H9 (cell line): ENCODE measurements around the gene YBX1. TPM values are rescaled to one million over a fixed set of nuclear protein-coding genes. Genes with fewer than 3 reads are reported as not detected.

Experiments
- DNase-seq: peaks from one replicate; pipeline ENCODE4 v3.0.0-alpha.2; 2017
- H2AFZ ChIP-seq: one replicate; pipeline ENCODE4 v1.6.1; 2013; ENCODE audit warnings: mild to moderate bottlenecking, low read length, control low read depth, moderate library complexity
- H2AK5ac ChIP-seq: 2 replicates; pipeline ENCODE4 v1.6.1; 2013; ENCODE audit warnings: low read length, control low read depth, mixed read lengths; ENCODE audit not compliant: insufficient read length
- H2BK120ac ChIP-seq: one replicate; pipeline ENCODE4 v1.6.1; 2013; ENCODE audit warnings: low read depth, mild to moderate bottlenecking, low read length, control low read depth, inconsistent platforms; ENCODE audit not compliant: poor library complexity, severe bottlenecking
- H2BK12ac ChIP-seq: 2 replicates; pipeline ENCODE4 v1.6.1; 2013; ENCODE audit warnings: low read length, control low read depth, mixed read lengths, low read depth; ENCODE audit not compliant: insufficient read length
- H2BK15ac ChIP-seq: 2 replicates; pipeline ENCODE4 v1.6.1; 2013; ENCODE audit warnings: low read depth, low read length, control low read depth
- H2BK20ac ChIP-seq: one replicate; pipeline ENCODE4 v1.6.1; 2013; ENCODE audit warnings: low read depth, mild to moderate bottlenecking, low read length, control low read depth, inconsistent platforms; ENCODE audit not compliant: poor library complexity, severe bottlenecking
- H2BK5ac ChIP-seq: 2 replicates; pipeline ENCODE4 v1.6.1; 2013; ENCODE audit warnings: low read length, control low read depth, mixed read lengths; ENCODE audit not compliant: insufficient read length
- H3K14ac ChIP-seq: 2 replicates; pipeline ENCODE4 v1.6.1; 2013; ENCODE audit warnings: low read length, control low read depth; ENCODE audit not compliant: insufficient read depth
- H3K18ac ChIP-seq: 2 replicates; pipeline ENCODE4 v1.6.1; 2013; ENCODE audit warnings: low read depth, mild to moderate bottlenecking, mixed read lengths, low read length, control low read depth; ENCODE audit not compliant: insufficient read length
- H3K23ac ChIP-seq: 2 replicates; pipeline ENCODE4 v1.6.1; 2013; ENCODE audit warnings: low read length, control low read depth, mixed read lengths, low read depth; ENCODE audit not compliant: insufficient read length
- H3K23me2 ChIP-seq: 2 replicates; pipeline ENCODE4 v1.6.1; 2013; ENCODE audit warnings: low read depth, mild to moderate bottlenecking, mixed read lengths, low read length, control low read depth; ENCODE audit not compliant: insufficient read length, poor library complexity, severe bottlenecking
- H3K27ac ChIP-seq: 2 replicates; pipeline ENCODE4 v1.5.1; 2013; ENCODE audit warnings: low read length, control low read depth, mixed read lengths, low read depth; ENCODE audit not compliant: insufficient read length
- H3K27me3 ChIP-seq: 2 replicates; pipeline ENCODE4 v1.6.1; 2013; ENCODE audit warnings: low read length, control low read depth, inconsistent platforms; ENCODE audit not compliant: insufficient read depth
- H3K4ac ChIP-seq: 2 replicates; pipeline ENCODE4 v1.6.1; 2013; ENCODE audit warnings: low read depth, mild to moderate bottlenecking, control low read depth, inconsistent platforms, low read length, moderate library complexity
- H3K4me1 ChIP-seq: 2 replicates; pipeline ENCODE4 v1.6.1; 2013; ENCODE audit warnings: low read length, control low read depth, inconsistent platforms; ENCODE audit not compliant: insufficient read depth
- H3K4me2 ChIP-seq: 2 replicates; pipeline ENCODE4 v1.6.1; 2013; ENCODE audit warnings: low read length, control low read depth, mixed read lengths; ENCODE audit not compliant: insufficient read length, insufficient read depth
- H3K56ac ChIP-seq: 2 replicates; pipeline ENCODE4 v1.6.1; 2013; ENCODE audit warnings: low read depth, mild to moderate bottlenecking, mixed read lengths, low read length, control low read depth; ENCODE audit not compliant: insufficient read length
- H3K79me1 ChIP-seq: 2 replicates; pipeline ENCODE4 v1.6.1; 2013; ENCODE audit warnings: low read depth, mild to moderate bottlenecking, moderate library complexity, low read length, control low read depth, inconsistent platforms; ENCODE audit not compliant: insufficient read depth, poor library complexity, severe bottlenecking
- H3K79me2 ChIP-seq: 2 replicates; pipeline ENCODE4 v1.6.1; 2013; ENCODE audit warnings: low read length, control low read depth, inconsistent platforms; ENCODE audit not compliant: insufficient read depth
- H3K9ac ChIP-seq: 2 replicates; pipeline ENCODE4 v1.6.1; 2013; ENCODE audit warnings: low read length, control low read depth, mixed read lengths; ENCODE audit not compliant: insufficient read length; ENCODE audit errors: extremely low read depth
- H3K9me3 ChIP-seq: one replicate; pipeline ENCODE4 v1.6.1; 2013; ENCODE audit warnings: low read depth, low read length, inconsistent platforms; ENCODE audit not compliant: control insufficient read depth
- H3T11ph ChIP-seq: one replicate; pipeline ENCODE4 v1.6.1; 2013; ENCODE audit warnings: mild to moderate bottlenecking, low read length, control low read depth, inconsistent platforms
- H4K20me1 ChIP-seq: one replicate; pipeline ENCODE4 v1.6.1; 2013; ENCODE audit not compliant: control insufficient read depth, insufficient read length, insufficient read depth
- H4K5ac ChIP-seq: 2 replicates; pipeline ENCODE4 v1.6.1; 2013; ENCODE audit warnings: low read depth, mild to moderate bottlenecking, mixed read lengths, low read length, control low read depth; ENCODE audit not compliant: insufficient read length
- H4K8ac ChIP-seq: replicated peaks from 2 replicates; pipeline ENCODE4 v1.6.1; 2013; ENCODE audit warnings: low read length, control low read depth, mixed read lengths, low read depth; ENCODE audit not compliant: insufficient read length
- H4K91ac ChIP-seq: 2 replicates; pipeline ENCODE4 v1.6.1; 2013; ENCODE audit warnings: low read depth, mild to moderate bottlenecking, moderate library complexity, mixed read lengths, low read length, control low read depth; ENCODE audit not compliant: insufficient read length
- H3K27ac Mint-ChIP-seq, 3 experiments: 2 replicates in 2 of 3; 3 replicates in 1 of 3; pipeline ENCODE4 v1.8.0; 2020 to 2021; ENCODE audit warnings: mixed read lengths in 3 of 3, mild to moderate bottlenecking in 1 of 3, moderate library complexity in 1 of 3
- H3K27me3 Mint-ChIP-seq: 2 replicates; pipeline ENCODE4 v1.8.0; 2021; ENCODE audit warnings: low read depth, mild to moderate bottlenecking, moderate library complexity, mixed read lengths
- H3K36me3 Mint-ChIP-seq, 3 experiments: 2 replicates in 2 of 3; 3 replicates in 1 of 3; pipeline ENCODE4 v1.8.0; 2020 to 2021; ENCODE audit warnings: low read depth in 3 of 3, mixed read lengths in 3 of 3; ENCODE audit not compliant: insufficient read depth in 1 of 3
- H3K4me1 Mint-ChIP-seq, 2 experiments: 2 replicates each; pipeline ENCODE4 v1.8.0; 2020; ENCODE audit warnings: mixed read lengths in 2 of 2
- H3K4me3 Mint-ChIP-seq, 2 experiments: 2 replicates in 1 of 2; 3 replicates in 1 of 2; pipeline ENCODE4 v1.8.0; 2020 to 2021; ENCODE audit warnings: mild to moderate bottlenecking in 2 of 2, mixed read lengths in 2 of 2, moderate library complexity in 1 of 2
- H3K9me3 Mint-ChIP-seq, 2 experiments: 2 replicates in 1 of 2; 3 replicates in 1 of 2; pipeline ENCODE4 v1.8.0; 2020; ENCODE audit warnings: mild to moderate bottlenecking in 2 of 2, mixed read lengths in 2 of 2, moderate library complexity in 1 of 2
- CTCF ChIP-seq: fragments of 200-600 bp; sonication (generic); conservative IDR thresholded peaks from 3 replicates; pipeline ENCODE4 v1.8.0; 2021; ENCODE audit warnings: antibody characterized with exemption, mild to moderate bottlenecking
- WGBS: extraction: QIAGEN DNeasy Blood & Tissue Kit; methylation state at CpG from one replicate; pipeline ENCODE4 v1.1.7; 2013; ENCODE audit warnings: missing lambda C conversion rate, low lambda C conversion rate, mixed read lengths; ENCODE audit not compliant: insufficient read length; ENCODE audit errors: extremely low coverage; 5-methylcytosine and 5-hydroxymethylcytosine counted together
- total RNA-seq: library from RNA; stranded (reverse); gene quantifications from 2 replicates; pipeline ENCODE4 v1.2.1, GENCODE V29; 2021

YBX1 gene
- total RNA-seq, 1 experiment from 2014 or later, result 1,019 TPM

DNA sequence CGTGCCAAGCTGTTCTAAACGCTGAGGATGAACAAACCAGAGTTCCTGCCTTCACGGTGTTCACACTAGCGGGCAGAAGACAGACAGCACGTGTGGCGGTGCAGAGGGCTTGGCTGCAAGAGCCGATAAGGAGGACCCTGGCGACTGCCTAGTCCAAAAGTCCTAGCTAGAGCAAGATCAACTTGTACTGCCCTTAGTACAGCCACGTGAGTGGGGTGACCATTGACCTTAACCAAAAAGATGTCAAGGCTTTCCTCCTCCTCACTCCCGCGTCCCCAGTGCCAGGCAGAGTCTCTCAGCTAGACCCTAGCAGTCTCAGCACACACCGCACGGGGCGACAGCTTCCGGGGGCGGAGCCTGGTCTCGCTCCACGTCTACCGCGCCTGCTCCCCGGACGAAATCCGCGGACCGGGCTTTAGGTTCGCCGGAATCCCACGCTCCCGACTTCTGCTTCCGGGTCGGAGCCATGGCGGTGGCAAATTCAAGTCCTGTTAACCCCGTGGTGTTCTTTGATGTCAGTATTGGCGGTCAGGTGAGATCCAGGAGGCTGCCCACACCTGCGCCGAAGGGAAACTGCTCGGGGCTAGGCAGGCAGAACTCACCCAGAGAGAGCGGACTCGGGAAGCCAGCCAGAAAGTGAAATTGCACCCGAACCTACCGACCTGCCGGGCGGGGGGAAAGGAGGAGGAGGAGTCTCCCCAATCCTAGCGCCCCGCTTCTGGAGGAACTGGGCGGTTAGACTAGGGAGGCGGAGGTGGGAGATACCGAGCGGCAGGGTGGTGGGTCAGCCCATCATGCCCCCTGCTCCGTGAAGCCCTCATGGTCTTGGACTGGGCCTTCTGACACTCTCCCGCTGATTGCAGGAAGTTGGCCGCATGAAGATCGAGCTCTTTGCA is 24.0 kb upstream of the YBX1 start, which contains the start of gene PPIH:
PPIH (plus strand) TSS at position 443 of the 896 bp plus-strand sequence; CDS start at position 467, 24 bp downstream.
- H4K20me1 ChIP-seq, result no peaks in the 10 kb centered on the region
- Mint-ChIP-seq H3K9me3 (no peaks in the 10 kb centered on the region), H3K4me3 (peak within 1 kb of the TSS; percentile 93 to 99), H3K27me3 (peaks cover 14% of the 10 kb centered on the region), H3K4me1 (peaks cover 12 to 13% of the 10 kb centered on the region in 2 experiments), H3K36me3 (peaks cover 5 to 34% (median 28%) of the 10 kb centered on the region in 3 experiments; a peak in 5 of 7 replicates), H3K27ac (peak within 1 kb of the TSS; percentile 97 to 98 (median 97))
- H3T11ph ChIP-seq, result no peak within 1 kb of the TSS
- H3K4ac ChIP-seq, result no peak within 1 kb of the TSS
- H3K9ac ChIP-seq, result peak within 1 kb of the TSS; percentile 87
- H3K23ac ChIP-seq, result no peak within 1 kb of the TSS
- peak; percentile 32; the same call in 2 of the 3 replicates for TF ChIP-seq CTCF
- H3K18ac ChIP-seq, result no peak within 1 kb of the TSS
- peak within 1 kb of the TSS; percentile 34; the same call in 1 of the 2 replicates for H3K14ac ChIP-seq
- no peaks in the 10 kb centered on the region for H3K9me3 ChIP-seq
- peaks cover 7% of the 10 kb centered on the region; the same call in 1 of the 2 replicates for H3K79me2 ChIP-seq
- peaks cover 10% of the 10 kb centered on the region for H3K23me2 ChIP-seq
- H4K91ac ChIP-seq, result no peak within 1 kb of the TSS
- H4K5ac ChIP-seq, result no peak within 1 kb of the TSS
- peak; percentile 96 for DNase-seq
- H2BK12ac ChIP-seq, result no peak within 1 kb of the TSS
- H4K8ac ChIP-seq, result no peak within 1 kb of the TSS
- H3K79me1 ChIP-seq, result peaks cover 7% of the 10 kb centered on the region
- no peaks in the 10 kb centered on the region for H3K27me3 ChIP-seq
- H3K4me2 ChIP-seq, result peak within 1 kb of the TSS; percentile 99
- no peak within 1 kb of the TSS for H2BK15ac ChIP-seq
- WGBS, result no CpG with 5 or more reads among the region's 53 CpGs
- H2BK120ac ChIP-seq, result no peak within 1 kb of the TSS
- H3K27ac ChIP-seq, result no peak within 1 kb of the TSS
- H3K4me1 ChIP-seq, result no peaks in the 10 kb centered on the region; the same call in 1 of the 2 replicates
- no peak within 1 kb of the TSS for H2AK5ac ChIP-seq
- no peak within 1 kb of the TSS for H3K56ac ChIP-seq
- no peak within 1 kb of the TSS for H2BK20ac ChIP-seq
- no peak within 1 kb of the TSS for H2BK5ac ChIP-seq
- H2AFZ ChIP-seq, result no peak within 1 kb of the TSS
